22Rv1 (cell line): ENCODE results near the gene ZNF436.

Experiments
- CTCF ChIP-seq: fragments of 450-650 bp; IDR thresholded peaks from 2 replicates; pipeline ENCODE4 v1.5.1; 2017; ENCODE audit warnings: mild to moderate bottlenecking
- ZFX ChIP-seq: fragments of 450-650 bp; IDR thresholded peaks from 2 replicates; pipeline ENCODE4 v1.6.1; 2017; ENCODE audit warnings: antibody characterized with exemption, borderline replicate concordance

GRCh38 chr1:23387494-23387893 is 17.9 kb upstream of the ZNF436 start:
- TF ChIP-seq CTCF: no peak
- TF ChIP-seq ZFX: no peak
